H1 (cell line): Measurements from ENCODE around the gene ASPHD2. TPM values are rescaled to one million over a fixed set of nuclear protein-coding genes. Genes with fewer than 3 reads are reported as not detected.
A peak's percentile ranks its signal among the peaks of the same experiment; 100 is the strongest.

Source experiments
- CTCF ChIA-PET: fragments of 300-600 bp; sonication (Branson Sonifier 250); formaldehyde crosslinking; loops from one replicate; lab custom pipeline; 2021; ENCODE audit not compliant: partially characterized antibody; lab: Charles Lee
- POLR2A ChIA-PET: fragments of 300-600 bp; sonication (Branson Sonifier 250); formaldehyde crosslinking; loops from one replicate; lab custom pipeline; 2021; ENCODE audit warnings: inconsistent platforms; ENCODE audit not compliant: partially characterized antibody; lab: Charles Lee
- DNase-seq, 2 experiments: peaks; one replicate each; pipeline versions ENCODE4 v3.0.0 to v3.0.0-alpha.2; 2010 to 2022; ENCODE audit warnings: low spot score in 2 of 2, low read depth in 1 of 2, mixed read lengths in 1 of 2
- FAIRE-seq: peaks from 2 replicates; lab custom pipeline; 2011; peaks lifted over from hg19 to GRCh38; lab: Jason Lieb, UNC
- H2AFZ ChIP-seq: 2 replicates; pipeline ENCODE4 v1.8.1; 2012; ENCODE audit warnings: low read length, inconsistent platforms
- H2AK5ac ChIP-seq: 2 replicates; pipeline ENCODE4 v1.6.1; 2013; ENCODE audit warnings: low read depth, low read length
- H2BK120ac ChIP-seq: replicated peaks from 2 replicates; pipeline ENCODE3; 2013; ENCODE audit warnings: low read depth, low read length, inconsistent platforms
- H2BK12ac ChIP-seq: 2 replicates; pipeline ENCODE4 v1.6.1; 2013; ENCODE audit warnings: low read depth, low read length
- H2BK15ac ChIP-seq: 2 replicates; pipeline ENCODE4 v1.6.1; 2013; ENCODE audit warnings: low read length
- H2BK20ac ChIP-seq: 2 replicates; pipeline ENCODE4 v1.6.1; 2013; ENCODE audit warnings: low read length
- H2BK5ac ChIP-seq: 2 replicates; pipeline ENCODE4 v1.6.1; 2013; ENCODE audit warnings: low read depth, low read length
- H3K14ac ChIP-seq: 2 replicates; pipeline ENCODE4 v1.6.1; 2013; ENCODE audit warnings: inconsistent platforms; ENCODE audit not compliant: insufficient read length
- H3K18ac ChIP-seq: 2 replicates; pipeline ENCODE4 v1.6.1; 2013; ENCODE audit warnings: low read length; ENCODE audit errors: extremely low read depth
- H3K23ac ChIP-seq: 2 replicates; pipeline ENCODE4 v1.6.1; 2013; ENCODE audit warnings: inconsistent platforms; ENCODE audit not compliant: insufficient read length
- H3K23me2 ChIP-seq: 2 replicates; pipeline ENCODE4 v1.6.1; 2013; ENCODE audit warnings: low read depth, low read length
- H3K27ac ChIP-seq: 2 replicates; pipeline ENCODE4 v1.6.1; 2011; ENCODE audit warnings: low read depth, low read length, inconsistent platforms
- H3K27me3 ChIP-seq, 4 experiments: replicated peaks in 1 of 4; 1 replicate in 1 of 4; 2 replicates in 3 of 4; pipeline versions ENCODE4 v1.6.1 to v1.8.1; 2011 to 2013; ENCODE audit warnings: low read length in 3 of 4, mild to moderate bottlenecking in 3 of 4, inconsistent platforms in 2 of 4, mixed read lengths in 2 of 4, moderate library complexity in 1 of 4; ENCODE audit not compliant: control insufficient read depth in 3 of 4, insufficient read depth in 3 of 4; ENCODE audit errors: extremely low read depth in 1 of 4
- H3K36me3 ChIP-seq, 4 experiments: 2 replicates each; pipeline versions ENCODE4 v1.6.1 to v1.8.1; 2011 to 2013; ENCODE audit warnings: mild to moderate bottlenecking in 4 of 4, low read length in 3 of 4, moderate library complexity in 2 of 4, control low read depth in 1 of 4, inconsistent platforms in 1 of 4; ENCODE audit not compliant: insufficient read depth in 4 of 4, control insufficient read depth in 2 of 4
- H3K4ac ChIP-seq: replicated peaks from 2 replicates; pipeline ENCODE3; 2013; ENCODE audit warnings: low read length, low read depth, mixed read lengths, inconsistent platforms; ENCODE audit not compliant: insufficient read length
- H3K4me1 ChIP-seq, 4 experiments: replicated peaks in 1 of 4; 1 replicate in 1 of 4; 2 replicates in 3 of 4; pipeline versions ENCODE4 v1.6.1 to v1.8.1; 2011 to 2013; ENCODE audit warnings: low read length in 3 of 4, inconsistent platforms in 2 of 4, mixed read lengths in 1 of 4; ENCODE audit not compliant: insufficient read depth in 4 of 4, control insufficient read depth in 3 of 4
- H3K4me2 ChIP-seq, 2 experiments: 2 replicates each; pipeline versions ENCODE4 v1.6.1 to v1.8.1; 2011 to 2013; ENCODE audit warnings: low read depth in 2 of 2, low read length in 2 of 2, control low read depth in 1 of 2, inconsistent platforms in 1 of 2, mild to moderate bottlenecking in 1 of 2; ENCODE audit not compliant: insufficient read depth in 1 of 2
- H3K4me3 ChIP-seq, 4 experiments: fragments of 200-600, 300-600 bp in 1 of 4; sonication (generic), shearing (Covaris generic), sonication (Bioruptor Twin) in 1 of 4; 2 replicates each; pipeline versions ENCODE4 v1.5.1 to v1.8.1; 2011 to 2016; ENCODE audit warnings: low read length in 4 of 4, low read depth in 3 of 4, control low read depth in 2 of 4, inconsistent platforms in 2 of 4, mild to moderate bottlenecking in 2 of 4, mixed read lengths in 1 of 4, moderate library complexity in 1 of 4; ENCODE audit not compliant: insufficient read depth in 2 of 4; ENCODE audit errors: extremely low read depth in 1 of 4
- H3K56ac ChIP-seq: replicated peaks from 2 replicates; pipeline ENCODE3; 2013; ENCODE audit warnings: low read depth, mild to moderate bottlenecking, mixed read lengths, low read length, inconsistent platforms; ENCODE audit not compliant: insufficient read length
- H3K79me1 ChIP-seq: 2 replicates; pipeline ENCODE4 v1.6.1; 2013; ENCODE audit warnings: low read depth, low read length, control low read depth
- H3K79me2 ChIP-seq, 2 experiments: 2 replicates each; pipeline versions ENCODE4 v1.6.1 to v1.8.1; 2012 to 2013; ENCODE audit warnings: low read length in 2 of 2, mild to moderate bottlenecking in 2 of 2, inconsistent platforms in 1 of 2; ENCODE audit not compliant: insufficient read depth in 2 of 2, control insufficient read depth in 1 of 2
- H3K9ac ChIP-seq, 4 experiments: replicated peaks in 1 of 4; 1 replicate in 1 of 4; 2 replicates in 3 of 4; pipeline versions ENCODE4 v1.6.1 to v1.8.1; 2011 to 2013; ENCODE audit warnings: low read depth in 3 of 4, low read length in 3 of 4, control low read depth in 2 of 4, mild to moderate bottlenecking in 2 of 4, moderate library complexity in 2 of 4, inconsistent platforms in 1 of 4; ENCODE audit errors: extremely low read depth in 1 of 4
- H3K9me3 ChIP-seq, 2 experiments: 2 replicates each; pipeline versions ENCODE4 v1.6.1 to v1.8.1; 2012 to 2013; ENCODE audit warnings: mild to moderate bottlenecking in 2 of 2, moderate library complexity in 2 of 2, control low read depth in 1 of 2, inconsistent platforms in 1 of 2, low read depth in 1 of 2, low read length in 1 of 2, mixed read lengths in 1 of 2; ENCODE audit not compliant: insufficient read depth in 2 of 2
- H4K20me1 ChIP-seq, 2 experiments: replicated peaks in 1 of 2; 2 replicates each; pipeline versions ENCODE3 to v1.8.1; 2011 to 2013; ENCODE audit warnings: inconsistent platforms in 2 of 2, low read length in 2 of 2, mild to moderate bottlenecking in 1 of 2; ENCODE audit not compliant: insufficient read depth in 2 of 2, control insufficient read depth in 1 of 2
- H4K5ac ChIP-seq: 2 replicates; pipeline ENCODE4 v1.6.1; 2013; ENCODE audit warnings: low read length, low read depth, mixed read lengths, inconsistent platforms; ENCODE audit not compliant: insufficient read length
- H4K8ac ChIP-seq: 2 replicates; pipeline ENCODE4 v1.8.0; 2013; ENCODE audit warnings: mild to moderate bottlenecking, moderate library complexity, low read length, inconsistent platforms; ENCODE audit not compliant: insufficient read depth; ENCODE audit errors: extremely low read depth
- H4K91ac ChIP-seq: replicated peaks from 2 replicates; pipeline ENCODE3; 2013; ENCODE audit warnings: low read length, mixed read lengths, inconsistent platforms; ENCODE audit not compliant: insufficient read length
- ATF2 ChIP-seq: IDR thresholded peaks from 2 replicates; pipeline ENCODE4 v1.6.1; 2012; ENCODE audit warnings: low read length, inconsistent platforms
- BACH1 ChIP-seq: IDR thresholded peaks from 2 replicates; pipeline ENCODE4 v1.6.1; 2012; ENCODE audit warnings: low read length, improper control_type of control experiment
- CEBPB ChIP-seq: IDR thresholded peaks from 2 replicates; pipeline ENCODE4 v1.6.1; 2012; ENCODE audit warnings: low read depth, low read length
- CHD2 ChIP-seq: IDR thresholded peaks from 2 replicates; pipeline ENCODE4 v1.6.1; 2012; ENCODE audit warnings: low read length, improper control_type of control experiment
- HDAC2 ChIP-seq, 2 experiments: fragments of 300-600 bp in 1 of 2; sonication (generic) in 1 of 2; IDR thresholded peaks; 2 replicates each; pipeline ENCODE4 v1.6.1; 2011 to 2012; ENCODE audit warnings: low read depth in 2 of 2, low read length in 2 of 2, mild to moderate bottlenecking in 2 of 2, moderate library complexity in 2 of 2, borderline replicate concordance in 1 of 2, inconsistent platforms in 1 of 2
- KDM1A ChIP-seq: fragments of 200-600, 300-600 bp; sonication (generic); IDR thresholded peaks from 2 replicates; pipeline ENCODE4 v1.7.1; 2016; ENCODE audit warnings: mild to moderate bottlenecking, low read length, borderline replicate concordance
- MAX ChIP-seq: IDR thresholded peaks from 2 replicates; pipeline ENCODE4 v1.6.1; 2012; ENCODE audit warnings: inconsistent platforms
- POLR2A ChIP-seq, 2 experiments: IDR thresholded peaks; 1 replicate in 1 of 2; 2 replicates in 1 of 2; pipeline ENCODE4 v1.6.1; 2011; ENCODE audit warnings: low read depth in 2 of 2, low read length in 2 of 2, mild to moderate bottlenecking in 2 of 2; ENCODE audit errors: control extremely low read depth in 1 of 2
- RNF2 ChIP-seq: fragments of 200-900, 300-1000 bp; sonication (generic); IDR thresholded peaks from 2 replicates; pipeline ENCODE4 v1.7.1; 2016; ENCODE audit warnings: borderline replicate concordance, low read depth, mild to moderate bottlenecking, antibody characterized with exemption, low read length; ENCODE audit not compliant: poor library complexity, severe bottlenecking; ENCODE audit errors: missing control alignments
- SIRT6 ChIP-seq: IDR thresholded peaks from one replicate; pipeline ENCODE4 v1.7.1; 2012; ENCODE audit warnings: low read length, inconsistent platforms
- TAF7 ChIP-seq: optimal IDR thresholded peaks from 2 replicates; pipeline ENCODE3; 2011; ENCODE audit warnings: low read depth, mild to moderate bottlenecking, inconsistent platforms, low read length, moderate library complexity, borderline replicate concordance
- WGBS, 2 experiments: shearing (Covaris generic) in 1 of 2; methylation state at CpG; one replicate each; pipeline versions ENCODE4 v1.1.6 to v1.1.7; 2013 to 2015; ENCODE audit warnings: low lambda C conversion rate in 2 of 2, mixed read lengths in 2 of 2, inconsistent platforms in 1 of 2, low coverage in 1 of 2, missing lambda C conversion rate in 1 of 2; ENCODE audit not compliant: insufficient replicate concordance in 2 of 2, insufficient coverage in 1 of 2, insufficient read length in 1 of 2; ENCODE audit errors: extremely low coverage in 1 of 2, missing lambda C conversion rate in 1 of 2; 5-methylcytosine and 5-hydroxymethylcytosine counted together
- polyA plus RNA-seq, 7 experiments: library from polyadenylated mRNA; depleted of rRNA in 3 of 7; stranded (reverse) in 5 of 7; unstranded in 2 of 7; fragments of >200 nt in 5 of 7; fragments of 200-250 nt in 2 of 7; gene quantifications; 1 replicate in 5 of 7; 2 replicates in 1 of 7; 4 replicates in 1 of 7; pipeline versions ENCODE4 v1.2.1 to v1.2.3, GENCODE V29; 2011 to 2013; ENCODE audit warnings: missing spikeins in 2 of 7, mixed read lengths in 2 of 7
- total RNA-seq: library from RNA; stranded (reverse); fragmentation: NEBNext Ultra II Directional; extraction: Animal tissue kit (Norgen Biotek cat#: 25700); gene quantifications from 2 replicates; pipeline ENCODE4 v1.2.1, GENCODE V29; 2021

Gene ASPHD2
- total and polyA plus RNA-seq, 2 of the 8 experiments (the other 6 are each of a cell fraction or from before 2014, with no cell fraction given) = 7.2 to 11.0 TPM

- Histone ChIP-seq H3K14ac (no peak overlapping the region), H3K4me2 (no peak overlapping the region), H2BK5ac (no peak overlapping the region), H3K9me3 (peaks cover 0 to 4% of the 10 kb centered on the region in 2 experiments; a peak in 1 of 4 replicates), H3K4me3 (no peak overlapping the region), H2BK12ac (no peak overlapping the region), H2BK15ac (no peak overlapping the region), H3K4me1 (no peaks in the 10 kb centered on the region; a peak in 2 of 7 replicates), H3K79me1 (no peaks in the 10 kb centered on the region), H3K56ac (no peak overlapping the region), H4K91ac (no peak overlapping the region), H3K18ac (no peak overlapping the region), H3K79me2 (no peaks in the 10 kb centered on the region), H3K27me3 (peaks cover 0 to 2% (median 0%) of the 10 kb centered on the region in 4 experiments; a peak in 1 of 7 replicates), H3K4ac (no peak overlapping the region), H3K27ac (no peak overlapping the region), H2BK20ac (no peak overlapping the region), H2BK120ac (no peak overlapping the region), H3K9ac (no peak overlapping the region), H2AK5ac (no peak overlapping the region), H3K23me2 (no peaks in the 10 kb centered on the region), H4K5ac (no peak overlapping the region), H4K8ac (no peak overlapping the region), H3K23ac (no peak overlapping the region), H4K20me1 (no peaks in the 10 kb centered on the region), H3K36me3 (no peaks in the 10 kb centered on the region), H2AFZ (0 out of 2 replicates have a peak overlapping the region, but pooled peaks have one; percentile 17)
- no peak for FAIRE-seq
- DNase-seq = no peak
- ChIA-PET CTCF (interaction anchor here (0.6 to 1.9 kb wide), 8 partner anchors 14 to 274 kb away, joined by 3 to 10 read pairs (median 4); no protein-coding TSS in a partner anchor), POLR2A (interaction anchor here (1.1 to 1.7 kb wide), 2 partner anchors 9 to 15 kb away, joined by 3 to 7 read pairs; no protein-coding TSS in a partner anchor)
- 92% methylated on average over 5 of the region's 5 CpGs; no CpG with 5 or more reads in 1 of the 2 experiments for WGBS, 2 experiments
- peak; percentile 30; the same call in 1 of the 2 replicates for TF ChIP-seq MAX
- no peak for TF ChIP-seq CHD2
- TF ChIP-seq SIRT6 = no peak
- no peak for TF ChIP-seq CEBPB
- no peak for TF ChIP-seq BACH1
- no peak for TF ChIP-seq POLR2A (IDR thresholded peaks at IDR 0.05; ENCODE audit: control extremely low read depth in 1 of 2, low read depth in 2 of 2, low read length in 2 of 2)
- TF ChIP-seq KDM1A = no peak
- TF ChIP-seq RNF2 = no peak
- TF ChIP-seq ATF2 = no peak
- TF ChIP-seq TAF7 = no peak
- TF ChIP-seq HDAC2 (IDR thresholded peaks at IDR 0.05; ENCODE audit: borderline replicate concordance in 1 of 2, low read depth in 2 of 2, low read length in 2 of 2) = no peak
Measured at GRCh38 chr22:26401726-26402125, 27.3 kb upstream of the ASPHD2 start.
